Stimulated activated naive B cell treated with anti-CD40 and anti-IgM and Interleukin-4, amounts not matched to agents 10 μg/mL and 1 μg/mL and 100 μg/mL, for 72 hours (primary cell): ENCODE measurements around the gene ZNF516.

Source experiments
- ATAC-seq, 2 donors: fragments of 150-1000 bp; cut with Tn5 transposase; replicated peaks; 2 replicates each; pipeline ENCODE4 v1.10.0; 2021; ENCODE audit warnings: moderate library complexity in 1 of 2
- DNase-seq: peaks from one replicate; pipeline ENCODE4 v3.0.0; 2021
- H3K27ac Mint-ChIP-seq: one replicate; pipeline ENCODE4 v1.8.0; 2022; ENCODE audit warnings: mild to moderate bottlenecking, mixed read lengths
- H3K27me3 Mint-ChIP-seq, 2 donors: one replicate each; pipeline ENCODE4 v1.8.0; 2022; ENCODE audit warnings: mixed read lengths in 2 of 2
- H3K36me3 Mint-ChIP-seq, 2 donors: one replicate each; pipeline ENCODE4 v1.8.0; 2022; ENCODE audit warnings: mixed read lengths in 2 of 2, mild to moderate bottlenecking in 1 of 2
- H3K4me1 Mint-ChIP-seq, 2 donors: one replicate each; pipeline ENCODE4 v1.8.0; 2022; ENCODE audit warnings: mixed read lengths in 2 of 2, mild to moderate bottlenecking in 1 of 2
- H3K4me3 Mint-ChIP-seq, 2 donors: one replicate each; pipeline ENCODE4 v1.8.0; 2022; ENCODE audit warnings: mild to moderate bottlenecking in 2 of 2, mixed read lengths in 2 of 2, moderate library complexity in 1 of 2
- H3K9me3 Mint-ChIP-seq, 2 donors: one replicate each; pipeline ENCODE4 v1.8.0; 2022; ENCODE audit warnings: mixed read lengths in 2 of 2, mild to moderate bottlenecking in 1 of 2

ZNF516 gene

GRCh38 chr18:76443519-76444445 lies 51.3 kb downstream of the ZNF516 start:
- DNase-seq (no peak), ATAC-seq (no peak)
- Mint-ChIP-seq H3K4me3 (no peak overlapping the region), H3K4me1 (peaks cover 19 to 47% of the 10 kb centered on the region in 2 donors), H3K27me3 (no peaks in the 10 kb centered on the region), H3K27ac (peak overlapping the region; percentile 37), H3K9me3 (no peaks in the 10 kb centered on the region), H3K36me3 (peaks cover 17 to 23% of the 10 kb centered on the region in 2 donors)

- H3K36me3 Mint-ChIP-seq: peaks cover 17 to 29% of the 10 kb centered on the region in 2 donors
- ATAC-seq: no peak
- H3K4me1 Mint-ChIP-seq: peaks cover 12 to 39% of the 10 kb centered on the region in 2 donors
- H3K4me3 Mint-ChIP-seq: no peak overlapping the region
- H3K9me3 Mint-ChIP-seq: no peaks in the 10 kb centered on the region
- DNase-seq: no peak
- no peak overlapping the region for H3K27ac Mint-ChIP-seq
- H3K27me3 Mint-ChIP-seq: no peaks in the 10 kb centered on the region
Measured at GRCh38 chr18:76442413-76443171, 52.5 kb downstream of the ZNF516 start.

- Mint-ChIP-seq H3K4me1 (peaks cover 14 to 38% of the 10 kb centered on the region in 2 donors), H3K36me3 (peaks cover 23 to 34% of the 10 kb centered on the region in 2 donors), H3K9me3 (no peaks in the 10 kb centered on the region), H3K27me3 (no peaks in the 10 kb centered on the region), H3K27ac (no peak overlapping the region), H3K4me3 (no peak overlapping the region)
- DNase-seq (no peak), ATAC-seq (no peak)
Measured at GRCh38 chr18:76441668-76442412, 53.2 kb downstream of the ZNF516 start.

GRCh38 chr18:76441002-76441667 lies 53.9 kb downstream of the ZNF516 start:
- Mint-ChIP-seq H3K36me3 (peaks cover 27 to 41% of the 10 kb centered on the region in 2 donors), H3K27ac (no peak overlapping the region), H3K4me3 (no peak overlapping the region), H3K27me3 (no peaks in the 10 kb centered on the region), H3K9me3 (no peaks in the 10 kb centered on the region), H3K4me1 (peaks cover 13 to 31% of the 10 kb centered on the region in 2 donors)
- DNase-seq: no peak
- no peak for ATAC-seq

GRCh38 chr18:76437910-76438309 lies 57.1 kb downstream of the ZNF516 start:
- Mint-ChIP-seq H3K36me3 (peaks cover 50 to 66% of the 10 kb centered on the region in 2 donors), H3K4me1 (peaks cover 5 to 8% of the 10 kb centered on the region in 2 donors), H3K9me3 (no peaks in the 10 kb centered on the region), H3K27me3 (no peaks in the 10 kb centered on the region), H3K4me3 (no peak overlapping the region), H3K27ac (no peak overlapping the region)
- ATAC-seq (no peak), DNase-seq (no peak)

- no peak overlapping the region for H3K4me3 Mint-ChIP-seq
- H3K36me3 Mint-ChIP-seq: peaks cover 54 to 69% of the 10 kb centered on the region in 2 donors
- H3K27ac Mint-ChIP-seq: no peak overlapping the region
- ATAC-seq: no peak
- DNase-seq: no peak
- no peaks in the 10 kb centered on the region for H3K27me3 Mint-ChIP-seq
- peaks cover 10 to 14% of the 10 kb centered on the region in 2 donors for H3K4me1 Mint-ChIP-seq
- no peaks in the 10 kb centered on the region for H3K9me3 Mint-ChIP-seq
Measured at GRCh38 chr18:76437011-76437410, 58.0 kb downstream of the ZNF516 start.

GRCh38 chr18:76436342-76436741 lies 58.7 kb downstream of the ZNF516 start:
- Mint-ChIP-seq H3K27ac (no peak overlapping the region), H3K36me3 (peaks cover 57 to 76% of the 10 kb centered on the region in 2 donors), H3K27me3 (no peaks in the 10 kb centered on the region), H3K4me3 (no peak overlapping the region), H3K4me1 (peaks cover 10 to 18% of the 10 kb centered on the region in 2 donors), H3K9me3 (no peaks in the 10 kb centered on the region)
- DNase-seq: no peak
- no peak for ATAC-seq

- Mint-ChIP-seq H3K4me3 (no peak overlapping the region), H3K9me3 (no peaks in the 10 kb centered on the region), H3K4me1 (peaks cover 12 to 25% of the 10 kb centered on the region in 2 donors), H3K27me3 (no peaks in the 10 kb centered on the region), H3K27ac (no peak overlapping the region), H3K36me3 (peaks cover 52 to 74% of the 10 kb centered on the region in 2 donors)
- no peak for ATAC-seq
- no peak for DNase-seq
Measured at GRCh38 chr18:76435316-76435989, 59.6 kb downstream of the ZNF516 start.

GRCh38 chr18:76434452-76434851 lies 60.6 kb downstream of the ZNF516 start:
- H3K27me3 Mint-ChIP-seq: no peaks in the 10 kb centered on the region
- H3K9me3 Mint-ChIP-seq: no peaks in the 10 kb centered on the region
- H3K27ac Mint-ChIP-seq: no peak overlapping the region
- no peak overlapping the region for H3K4me3 Mint-ChIP-seq
- H3K4me1 Mint-ChIP-seq: peaks cover 12 to 27% of the 10 kb centered on the region in 2 donors
- no peak for ATAC-seq
- H3K36me3 Mint-ChIP-seq: peaks cover 48 to 71% of the 10 kb centered on the region in 2 donors
- DNase-seq: no peak

GRCh38 chr18:76433788-76434187 lies 61.3 kb downstream of the ZNF516 start:
- DNase-seq (no peak), ATAC-seq (no peak)
- Mint-ChIP-seq H3K9me3 (no peaks in the 10 kb centered on the region), H3K27me3 (no peaks in the 10 kb centered on the region), H3K27ac (no peak overlapping the region), H3K36me3 (peaks cover 52 to 72% of the 10 kb centered on the region in 2 donors), H3K4me1 (peaks cover 17 to 34% of the 10 kb centered on the region in 2 donors), H3K4me3 (no peak overlapping the region)

GRCh38 chr18:76432970-76433767 lies 61.9 kb downstream of the ZNF516 start:
- Mint-ChIP-seq H3K4me3 (no peak overlapping the region), H3K36me3 (peaks cover 56 to 75% of the 10 kb centered on the region in 2 donors), H3K27ac (peak overlapping the region; percentile 47), H3K9me3 (no peaks in the 10 kb centered on the region), H3K4me1 (peaks cover 21 to 40% of the 10 kb centered on the region in 2 donors), H3K27me3 (no peaks in the 10 kb centered on the region)
- no peak for DNase-seq
- no peak for ATAC-seq

GRCh38 chr18:76432274-76432755 lies 62.7 kb downstream of the ZNF516 start:
- Mint-ChIP-seq H3K9me3 (no peaks in the 10 kb centered on the region), H3K36me3 (peaks cover 55 to 71% of the 10 kb centered on the region in 2 donors), H3K27me3 (no peaks in the 10 kb centered on the region), H3K27ac (no peak overlapping the region), H3K4me3 (no peak overlapping the region), H3K4me1 (peaks cover 22 to 45% of the 10 kb centered on the region in 2 donors)
- ATAC-seq (no peak), DNase-seq (no peak)
